Muscle layer of duodenum (tissue), 2 donors: ENCODE results near the gene GARIN3.

Experiments used
- H3K27ac ChIP-seq: one replicate; pipeline ENCODE4 v1.7.0; 2013; ENCODE audit warnings: mild to moderate bottlenecking, low read length
- H3K27me3 ChIP-seq: one replicate; pipeline ENCODE4 v1.7.0; 2013; ENCODE audit warnings: low read depth, mild to moderate bottlenecking, control low read depth, low read length
- H3K36me3 ChIP-seq, 2 donors: one replicate each; pipeline ENCODE4 v1.7.0; 2013; ENCODE audit warnings: low read length in 2 of 2, control low read depth in 1 of 2, mild to moderate bottlenecking in 1 of 2; ENCODE audit not compliant: insufficient read depth in 2 of 2, control insufficient read depth in 1 of 2
- H3K4me1 ChIP-seq, 2 donors: one replicate each; pipeline ENCODE4 v1.7.0; 2013; ENCODE audit warnings: low read length in 2 of 2, mild to moderate bottlenecking in 2 of 2, control low read depth in 1 of 2, moderate library complexity in 1 of 2; ENCODE audit not compliant: insufficient read depth in 2 of 2, control insufficient read depth in 1 of 2
- H3K4me3 ChIP-seq, 2 donors: one replicate each; pipeline ENCODE4 v1.7.0; 2013; ENCODE audit warnings: low read length in 2 of 2, low read depth in 1 of 2, mild to moderate bottlenecking in 1 of 2
- H3K9me3 ChIP-seq, 2 donors: one replicate each; pipeline ENCODE4 v1.7.0; 2013; ENCODE audit warnings: low read length in 2 of 2, control low read depth in 1 of 2, mild to moderate bottlenecking in 1 of 2; ENCODE audit not compliant: control insufficient read depth in 1 of 2
- donor health status: healthy.

Gene GARIN3

DNA sequence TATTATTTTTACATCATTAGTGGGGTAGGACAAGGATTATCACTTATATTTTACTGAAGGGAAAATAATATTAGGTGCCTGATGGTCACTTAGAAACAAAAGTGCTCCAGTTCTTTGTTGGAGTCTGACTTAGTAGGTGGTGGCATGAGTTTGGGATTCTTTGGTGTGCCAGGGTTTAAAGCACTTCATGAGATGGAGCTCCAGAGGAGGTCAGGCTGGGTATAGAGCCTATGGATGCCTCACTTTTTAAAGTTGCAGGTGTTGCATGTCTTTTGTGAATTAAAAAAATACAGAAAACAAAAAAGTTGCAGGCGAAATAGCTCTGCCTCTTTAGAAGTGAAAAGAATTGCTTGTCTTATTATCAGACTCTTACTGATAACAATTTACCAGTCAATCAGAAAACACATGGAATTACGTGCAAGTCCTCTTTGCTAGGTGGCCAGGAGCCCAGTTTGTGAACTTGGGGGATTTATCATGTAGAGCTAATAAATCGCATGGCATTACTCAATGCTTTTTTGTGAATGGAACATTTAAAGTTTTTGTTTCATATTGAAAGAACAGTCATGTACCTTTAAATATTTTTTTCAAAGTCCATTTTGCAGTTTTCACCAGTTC lies 16.2 kb upstream of the GARIN3 start:
- H3K27me3 ChIP-seq: no peaks in the 10 kb centered on the region
- H3K27ac ChIP-seq: no peak overlapping the region
- H3K9me3 ChIP-seq: no peaks in the 10 kb centered on the region
- H3K36me3 ChIP-seq: no peaks in the 10 kb centered on the region
- no peaks in the 10 kb centered on the region for H3K4me1 ChIP-seq
- H3K4me3 ChIP-seq: no peak overlapping the region

DNA sequence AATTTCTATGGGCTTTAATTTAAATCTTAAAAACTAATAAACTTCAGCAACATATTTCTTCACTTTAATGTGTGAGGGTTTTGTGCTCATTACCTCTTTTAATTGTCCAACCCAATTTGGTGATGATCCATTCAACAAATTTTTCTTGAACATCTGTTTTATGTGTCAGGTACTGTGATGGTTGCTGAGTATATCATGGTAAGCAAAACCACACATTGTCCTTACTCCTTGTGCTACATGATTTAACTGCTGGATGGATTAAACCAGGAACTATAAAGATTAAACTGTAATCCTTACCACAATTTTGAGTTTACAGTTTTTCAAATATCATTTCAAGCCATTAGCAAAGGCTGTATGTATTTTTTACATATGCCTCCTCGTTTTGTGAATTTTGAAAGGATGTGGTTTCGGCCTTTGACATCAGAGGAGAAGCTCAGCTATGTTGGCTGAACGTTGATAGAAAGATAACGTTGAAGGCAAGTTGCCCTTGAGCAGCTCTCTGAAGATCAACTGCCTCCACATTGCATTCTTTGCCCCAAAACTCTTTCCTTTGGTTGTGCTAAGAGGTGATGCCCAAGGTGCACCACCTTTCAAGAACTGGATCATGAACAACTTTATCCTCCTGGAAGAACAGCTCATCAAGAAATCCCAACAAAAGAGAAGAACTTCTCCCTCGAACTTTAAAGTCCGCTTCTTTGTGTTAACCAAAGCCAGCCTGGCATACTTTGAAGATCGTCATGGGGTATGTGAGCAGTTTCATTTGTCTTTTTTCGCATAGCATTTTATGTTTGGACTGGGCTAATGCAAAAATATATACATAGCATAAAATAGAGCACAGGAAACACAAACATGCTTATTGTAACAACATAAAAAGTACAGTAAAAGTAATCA lies 14.6 kb upstream of the GARIN3 start, which contains the start of gene ITK:
TSS of gene ITK (plus strand) at position 467 of the 891 bp plus-strand sequence. CDS start at position 605, 138 bp downstream.
- Histone ChIP-seq H3K27me3 (no peaks in the 10 kb centered on the region), H3K4me3 (no peak within 1 kb of the TSS), H3K27ac (peak within 1 kb of the TSS; percentile 0), H3K9me3 (no peaks in the 10 kb centered on the region), H3K36me3 (no peaks in the 10 kb centered on the region), H3K4me1 (no peaks in the 10 kb centered on the region)

DNA sequence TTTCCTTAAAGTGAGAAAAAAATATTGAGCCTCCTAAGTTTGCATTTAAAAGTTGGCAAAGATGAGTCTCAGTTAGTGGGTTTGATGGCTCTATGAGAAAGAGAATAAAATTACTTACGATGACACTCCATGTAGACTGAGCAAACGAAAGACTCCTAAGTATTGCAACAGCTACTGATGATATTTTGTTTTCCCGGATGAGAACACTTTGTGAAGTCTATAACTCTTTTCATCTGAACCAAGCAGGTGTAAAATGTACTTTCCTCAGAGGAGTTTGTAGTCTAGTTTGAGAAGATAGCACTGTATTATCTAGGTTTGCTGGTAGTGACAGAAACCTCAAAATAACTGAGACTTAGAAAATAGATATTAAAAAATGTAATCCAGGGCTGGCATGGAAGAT lies 12.9 kb upstream of the GARIN3 start:
- Histone ChIP-seq H3K4me1 (no peaks in the 10 kb centered on the region), H3K36me3 (no peaks in the 10 kb centered on the region), H3K9me3 (no peaks in the 10 kb centered on the region), H3K4me3 (no peak overlapping the region), H3K27me3 (no peaks in the 10 kb centered on the region), H3K27ac (no peak overlapping the region)

DNA sequence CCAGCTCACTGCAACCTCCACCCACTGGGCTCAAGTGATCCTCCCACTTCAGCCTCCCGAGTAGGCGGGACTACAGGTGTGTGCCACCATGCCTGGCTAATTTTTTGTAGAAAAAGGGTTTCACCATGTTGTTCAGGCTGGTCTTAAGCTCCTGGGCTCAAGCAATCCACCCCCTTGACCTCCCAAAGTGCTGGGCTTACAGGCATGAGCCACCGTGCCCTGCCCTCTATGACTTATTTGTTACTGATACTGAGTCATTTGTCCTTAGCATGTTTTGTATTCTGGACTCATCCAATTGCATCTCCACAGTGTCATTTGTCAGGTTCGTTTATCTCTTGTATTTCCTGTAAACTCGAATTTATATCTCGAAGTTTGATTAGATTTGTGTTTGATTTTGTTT lies 11.9 kb upstream of the GARIN3 start:
- no peaks in the 10 kb centered on the region for H3K36me3 ChIP-seq
- no peaks in the 10 kb centered on the region for H3K4me1 ChIP-seq
- H3K27me3 ChIP-seq: no peaks in the 10 kb centered on the region
- no peaks in the 10 kb centered on the region for H3K9me3 ChIP-seq
- no peak overlapping the region for H3K4me3 ChIP-seq
- no peak overlapping the region for H3K27ac ChIP-seq

DNA sequence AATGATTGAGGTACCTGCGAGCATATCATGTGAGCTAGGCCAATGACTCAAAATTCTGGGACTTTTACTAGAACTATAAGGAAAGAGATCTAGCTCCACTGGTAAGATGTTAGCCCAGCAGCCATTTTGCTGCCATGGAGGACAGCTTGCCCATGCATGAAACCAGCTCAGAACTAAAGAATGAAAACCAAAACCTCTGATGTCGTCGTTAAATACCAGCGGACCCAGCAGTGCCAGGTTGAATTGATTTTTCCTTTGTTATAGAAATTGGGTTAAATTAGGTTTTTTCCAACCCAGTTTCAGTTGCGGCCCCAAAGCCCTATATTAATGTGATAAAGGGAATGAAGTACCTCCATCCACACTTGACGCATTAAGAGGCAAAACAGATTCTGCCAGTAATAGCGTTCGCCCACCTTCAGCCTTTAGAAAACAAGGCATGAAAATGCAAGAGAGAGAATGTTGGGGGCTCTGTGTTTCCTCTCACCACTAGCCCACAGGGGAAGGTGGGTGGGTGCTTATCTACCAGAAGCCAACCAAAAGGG lies 9.1 kb upstream of the GARIN3 start:
- no peaks in the 10 kb centered on the region for H3K9me3 ChIP-seq
- H3K27ac ChIP-seq: no peak overlapping the region
- H3K4me3 ChIP-seq: no peak overlapping the region
- H3K4me1 ChIP-seq: no peaks in the 10 kb centered on the region
- no peaks in the 10 kb centered on the region for H3K27me3 ChIP-seq
- H3K36me3 ChIP-seq: no peaks in the 10 kb centered on the region

DNA sequence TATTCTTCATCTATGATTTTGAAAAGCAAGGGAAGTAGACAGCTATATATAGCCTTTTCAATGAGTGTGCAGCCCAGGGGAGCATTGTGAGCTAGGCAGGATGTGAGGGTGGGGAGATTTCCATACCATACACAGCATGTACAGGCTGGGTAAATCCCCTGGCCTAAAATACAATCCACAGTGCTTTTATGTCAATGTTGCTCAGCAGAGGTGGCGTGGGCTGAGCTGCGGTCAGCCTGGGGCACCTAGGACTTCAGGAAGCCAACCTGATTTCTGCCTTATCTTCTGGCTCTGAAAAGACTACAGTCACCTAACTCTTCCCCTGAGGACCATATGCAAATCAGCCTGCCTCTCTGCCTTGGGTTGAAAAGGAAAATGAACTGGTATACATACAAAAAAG lies 6.3 kb upstream of the GARIN3 start:
- Histone ChIP-seq H3K36me3 (no peaks in the 10 kb centered on the region), H3K4me3 (no peak overlapping the region), H3K27me3 (no peaks in the 10 kb centered on the region), H3K9me3 (no peaks in the 10 kb centered on the region), H3K4me1 (no peaks in the 10 kb centered on the region), H3K27ac (no peak overlapping the region)

DNA sequence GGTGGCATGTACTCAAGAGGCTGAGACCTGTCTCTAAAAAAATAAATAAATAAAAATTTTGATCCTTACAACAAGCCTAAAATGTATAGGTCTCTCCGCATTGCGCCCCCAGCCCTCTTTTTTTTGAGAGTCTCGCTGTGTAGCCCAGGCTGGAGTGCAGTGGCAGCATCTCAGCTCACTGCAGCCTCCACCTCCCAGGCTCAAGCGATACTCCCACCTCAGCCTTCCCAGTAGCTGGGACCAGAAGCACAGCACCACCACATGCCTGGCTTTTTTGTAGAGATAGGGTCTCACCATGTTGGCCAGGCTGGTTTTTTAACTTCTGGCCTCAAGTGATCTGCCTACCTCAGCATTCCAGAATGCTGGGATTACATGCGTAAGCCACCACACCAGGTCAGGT lies 2.2 kb upstream of the GARIN3 start:
- Histone ChIP-seq H3K36me3 (no peaks in the 10 kb centered on the region), H3K4me3 (no peak overlapping the region), H3K27me3 (no peaks in the 10 kb centered on the region), H3K27ac (no peak overlapping the region), H3K4me1 (no peaks in the 10 kb centered on the region), H3K9me3 (no peaks in the 10 kb centered on the region)

DNA sequence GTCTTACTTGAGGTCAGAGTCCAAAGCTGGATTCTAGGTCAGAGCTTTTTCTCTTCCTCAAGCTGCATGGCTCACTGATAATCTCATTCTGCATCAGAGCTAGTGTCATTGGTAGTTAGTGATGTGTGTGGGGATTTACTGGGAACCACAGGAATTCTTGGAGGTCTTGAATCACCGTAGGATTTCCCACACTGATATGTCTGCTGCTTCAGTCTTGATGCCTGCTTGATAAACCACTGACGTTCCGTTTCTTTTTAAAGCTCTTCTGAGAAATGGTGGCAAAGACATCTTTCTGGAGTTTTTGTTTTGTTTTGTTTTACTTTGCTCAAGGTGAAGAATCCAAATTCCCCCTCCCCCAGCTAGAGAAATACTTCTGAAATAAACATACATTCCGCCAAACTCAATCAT lies 1.2 kb upstream of the GARIN3 start:
- H3K36me3 ChIP-seq: no peaks in the 10 kb centered on the region
- no peaks in the 10 kb centered on the region for H3K27me3 ChIP-seq
- H3K9me3 ChIP-seq: no peaks in the 10 kb centered on the region
- no peak overlapping the region for H3K4me3 ChIP-seq
- H3K4me1 ChIP-seq: no peaks in the 10 kb centered on the region
- no peak overlapping the region for H3K27ac ChIP-seq

DNA sequence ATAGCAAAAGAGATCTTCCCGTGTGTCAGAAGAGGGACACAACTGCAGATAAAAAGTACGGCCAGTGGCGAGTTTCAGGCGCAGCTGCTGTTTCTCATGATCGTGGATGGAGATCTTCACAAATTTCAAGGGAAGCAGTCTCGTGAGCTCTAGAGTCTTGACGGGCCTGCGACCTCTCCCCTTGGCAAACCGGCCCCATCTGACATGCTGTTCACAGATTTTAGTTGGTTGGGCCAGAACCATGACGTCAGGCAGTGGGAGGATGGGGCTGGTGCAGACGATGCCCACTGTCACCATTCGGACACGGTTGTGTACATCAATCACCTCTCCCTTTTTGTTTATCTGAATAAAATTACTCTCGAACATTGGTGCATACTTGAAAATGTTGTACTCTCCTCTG lies 396 bp downstream of the GARIN3 start:
- no peaks in the 10 kb centered on the region for H3K4me1 ChIP-seq
- H3K27ac ChIP-seq: no peak overlapping the region
- no peaks in the 10 kb centered on the region for H3K9me3 ChIP-seq
- no peaks in the 10 kb centered on the region for H3K27me3 ChIP-seq
- no peaks in the 10 kb centered on the region for H3K36me3 ChIP-seq
- no peak overlapping the region for H3K4me3 ChIP-seq

DNA sequence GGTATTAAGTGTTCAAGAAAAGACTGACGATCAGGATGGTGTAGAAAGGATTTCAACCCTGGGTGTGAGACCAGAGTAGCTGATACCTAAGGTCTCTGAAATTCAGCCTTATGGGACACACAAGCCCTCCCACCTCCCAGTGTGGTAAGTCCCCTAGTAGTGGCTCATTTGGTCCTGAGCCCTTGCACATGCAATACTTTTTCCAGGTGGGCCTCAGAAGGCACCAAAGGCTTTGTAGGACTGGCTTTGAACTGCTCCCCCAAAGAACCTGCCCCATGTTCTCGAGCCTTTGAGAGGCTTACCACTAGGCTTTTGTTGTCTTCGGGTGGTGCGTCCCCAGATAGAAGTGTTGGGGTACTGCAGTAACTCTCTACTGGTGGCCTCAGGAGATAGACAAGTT lies 803 bp downstream of the GARIN3 start:
- Histone ChIP-seq H3K9me3 (no peaks in the 10 kb centered on the region), H3K4me3 (no peak overlapping the region), H3K27me3 (no peaks in the 10 kb centered on the region), H3K4me1 (no peaks in the 10 kb centered on the region), H3K36me3 (no peaks in the 10 kb centered on the region), H3K27ac (no peak overlapping the region)

DNA sequence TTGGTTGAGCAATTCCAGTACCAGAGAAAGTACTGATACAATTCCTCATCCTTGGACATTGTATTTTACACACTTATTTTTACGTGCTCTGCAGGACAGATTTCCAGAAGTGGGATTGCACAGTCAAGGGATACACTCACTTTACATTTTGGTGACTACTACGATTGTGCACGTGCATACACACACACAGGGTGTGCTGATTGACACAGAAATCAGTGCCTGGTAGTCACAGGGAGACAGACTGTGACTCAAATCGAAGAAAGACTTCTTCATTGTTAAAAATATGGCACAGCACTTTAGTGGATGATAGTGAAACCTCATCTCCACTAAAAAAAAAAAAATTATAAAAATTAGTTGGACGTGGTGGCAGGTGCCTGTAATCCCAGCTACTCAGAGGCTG lies 1.5 kb downstream of the GARIN3 start:
- Histone ChIP-seq H3K27me3 (no peaks in the 10 kb centered on the region), H3K27ac (no peak overlapping the region), H3K4me3 (no peak overlapping the region), H3K9me3 (no peaks in the 10 kb centered on the region), H3K36me3 (no peaks in the 10 kb centered on the region), H3K4me1 (no peaks in the 10 kb centered on the region)
